GM12875 (cell line): ENCODE measurements around the gene CUL7.
"Not testable (repeated sequence)": the region's sequence is repeated elsewhere in the genome, so short reads cannot be mapped to it uniquely, and the experiment has no call there.

Source experiments
- H3K4me3 ChIP-seq: one replicate; pipeline ENCODE4 v1.5.1; 2011; ENCODE audit warnings: low read depth, low read length, control low read depth
- CTCF ChIP-seq: IDR thresholded peaks from 2 replicates; pipeline ENCODE4 v1.5.1; 2011; ENCODE audit warnings: low read depth, mild to moderate bottlenecking, control low read depth, inconsistent platforms, low read length, moderate library complexity, borderline replicate concordance; ENCODE audit not compliant: insufficient read depth

The CUL7 gene

GRCh38 chr6:43005844-43006243 lies 47.8 kb downstream of the CUL7 start:
- no peak for TF ChIP-seq CTCF

GRCh38 chr6:43001843-43002242 lies 51.8 kb downstream of the CUL7 start:
- TF ChIP-seq CTCF = no peak
- no peak overlapping the region for H3K4me3 ChIP-seq

More at GRCh38 chr6:43005844-43006243, 47.8 kb downstream of the CUL7 start:
- H3K4me3 ChIP-seq = no peak overlapping the region

- not testable (repeated sequence) for H3K4me3 ChIP-seq
Measured at GRCh38 chr6:42998205-42998604, 55.4 kb downstream of the CUL7 start.

- no peak overlapping the region for H3K4me3 ChIP-seq
Measured at GRCh38 chr6:42996513-42996912, 57.1 kb downstream of the CUL7 start.

GRCh38 chr6:42993445-42993844 lies 60.2 kb downstream of the CUL7 start:
- H3K4me3 ChIP-seq = no peak overlapping the region
- TF ChIP-seq CTCF = no peak

More at GRCh38 chr6:42996513-42996912, 57.1 kb downstream of the CUL7 start:
- TF ChIP-seq CTCF = no peak

GRCh38 chr6:42989923-42990322 lies 63.7 kb downstream of the CUL7 start:
- no peak overlapping the region for H3K4me3 ChIP-seq
- TF ChIP-seq CTCF = no peak

GRCh38 chr6:42988486-42989020 lies 65.1 kb downstream of the CUL7 start:
- H3K4me3 ChIP-seq = no peak overlapping the region
- TF ChIP-seq CTCF = no peak
